CD4-positive, alpha-beta T cell treated with Interleukin-4 for 4 hours (primary cell): ENCODE data around the gene MINDY3.
"Not testable (repeated sequence)": the region's sequence is repeated elsewhere in the genome, so short reads cannot be mapped to it uniquely, and the experiment has no call there.

ENCODE experiments used
- DNase-seq: peaks from one replicate; pipeline ENCODE4 v3.0.0-alpha.2; 2020

The MINDY3 gene

DNA sequence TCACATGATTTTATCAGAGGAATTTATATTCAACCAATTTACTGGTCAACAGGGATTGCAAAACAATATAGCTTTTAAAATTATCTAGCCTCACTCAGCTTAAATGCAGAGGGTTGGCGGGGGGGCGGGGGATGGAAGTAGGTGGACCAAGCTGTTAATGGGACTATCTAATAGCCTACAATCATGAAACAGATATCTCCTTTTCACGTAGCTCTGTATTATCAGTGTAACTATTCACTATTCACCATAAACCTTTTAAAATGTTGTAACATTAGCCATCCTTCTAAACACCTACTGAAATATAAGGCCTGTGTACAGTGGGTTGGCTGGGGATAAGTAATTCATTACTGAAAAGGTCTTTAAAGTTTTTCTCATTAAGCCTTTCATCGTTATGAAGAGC, 56.2 kb downstream of the MINDY3 start:
- DNase-seq: no peak

GRCh38 chr10:15802375-15802949, 57.8 kb downstream of the MINDY3 start:
- no peak for DNase-seq

GRCh38 chr10:15801641-15802040, 58.7 kb downstream of the MINDY3 start:
- no peak for DNase-seq

GRCh38 chr10:15801147-15801546, 59.2 kb downstream of the MINDY3 start:
- DNase-seq: no peak

- DNase-seq: no peak
Observed at GRCh38 chr10:15797346-15797745, 63.0 kb downstream of the MINDY3 start.

- DNase-seq: no peak
Observed at GRCh38 chr10:15796762-15797161, 63.5 kb downstream of the MINDY3 start.

GRCh38 chr10:15796098-15796759, 64.1 kb downstream of the MINDY3 start:
- DNase-seq: no peak

DNA sequence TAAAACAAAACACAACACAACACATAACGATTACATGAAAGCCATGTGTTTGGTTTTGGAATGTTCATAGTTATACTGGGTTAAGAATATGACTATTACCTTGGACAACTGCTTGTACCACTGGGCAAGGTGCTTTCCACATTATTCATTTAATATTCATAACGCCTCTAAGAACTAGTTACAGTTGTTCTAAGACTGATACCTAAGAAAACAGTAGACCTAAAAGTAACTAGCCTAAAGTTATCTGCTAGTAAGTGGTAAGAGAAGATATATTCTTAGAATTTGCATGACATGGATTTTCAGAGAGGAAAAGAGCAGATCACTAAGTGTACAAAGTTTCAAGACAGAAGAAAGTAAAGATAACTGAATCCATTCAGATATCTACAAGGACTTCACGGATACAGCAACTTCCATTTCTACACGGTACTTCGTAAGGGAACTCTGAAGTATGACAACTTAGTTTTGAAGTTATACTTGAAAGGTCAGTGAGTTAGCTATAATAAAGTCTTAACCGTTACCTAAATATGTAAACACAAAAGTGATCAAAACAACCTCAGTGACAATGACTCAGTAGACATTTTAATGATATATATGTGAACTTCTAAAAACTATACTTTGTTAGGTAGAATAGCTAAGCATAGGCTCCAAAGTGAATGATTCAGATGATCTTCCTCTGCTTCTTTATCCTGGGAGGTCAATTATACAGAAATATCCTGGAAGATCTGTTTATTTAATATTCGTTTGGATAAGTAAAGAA, 65.1 kb downstream of the MINDY3 start:
- DNase-seq: no peak

DNA sequence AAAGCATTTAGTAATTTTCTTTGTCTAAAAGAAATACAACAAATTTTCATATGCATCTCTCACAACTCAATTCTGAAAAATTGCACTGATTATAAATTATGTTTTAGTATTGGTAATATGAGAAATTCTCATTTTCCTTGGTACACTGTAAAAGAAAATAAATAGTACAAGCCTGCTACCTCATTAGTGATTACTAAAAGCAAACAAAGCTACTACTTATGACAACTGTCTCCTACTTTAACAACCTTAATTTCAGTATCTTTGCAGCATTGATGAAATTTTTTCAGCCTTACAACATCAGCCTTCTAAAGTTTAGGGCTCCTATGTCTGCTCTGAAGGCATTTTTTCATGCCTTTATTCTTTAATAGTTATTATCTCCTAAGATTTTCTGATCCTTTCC, 65.7 kb downstream of the MINDY3 start:
- no peak for DNase-seq

- DNase-seq: no peak
Observed at GRCh38 chr10:15793664-15794063, 66.6 kb downstream of the MINDY3 start.

- no peak for DNase-seq
Observed at GRCh38 chr10:15792777-15793176, 67.5 kb downstream of the MINDY3 start.

DNA sequence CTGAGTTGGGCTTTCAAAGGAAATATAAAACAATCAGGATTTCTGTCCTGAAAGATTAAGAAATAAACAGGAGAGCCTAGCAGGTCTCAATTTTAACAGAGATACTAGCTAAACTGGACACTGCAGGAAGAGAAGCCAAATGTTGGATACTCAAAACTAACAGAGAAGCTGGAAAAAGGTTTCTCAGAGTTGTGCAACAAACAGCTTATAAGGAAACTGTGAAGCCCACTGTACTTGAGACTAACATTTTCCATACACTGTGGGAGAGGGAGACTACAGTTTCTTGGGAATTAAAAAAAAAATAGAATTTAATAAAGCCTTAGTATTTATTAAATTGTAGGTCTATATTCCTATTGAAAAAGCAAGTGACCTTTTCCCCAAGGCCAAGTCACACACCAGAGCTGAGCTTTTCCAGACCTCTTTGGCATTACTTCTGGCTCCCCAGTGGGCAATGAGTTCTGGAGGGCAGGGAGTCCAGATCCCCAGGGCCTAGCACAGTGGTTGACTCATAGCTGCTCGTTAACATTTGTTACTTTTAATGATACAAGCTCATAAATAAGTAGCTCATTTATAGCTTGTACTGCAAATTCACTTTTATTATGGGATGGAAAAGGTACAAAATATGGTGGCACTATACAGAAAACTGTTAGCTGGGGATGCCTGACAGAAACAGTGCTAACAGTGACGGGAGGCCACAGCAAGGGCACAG, 68.3 kb downstream of the MINDY3 start:
- no peak for DNase-seq

- no peak for DNase-seq
Observed at GRCh38 chr10:15789793-15790525, 70.3 kb downstream of the MINDY3 start.

- no peak for DNase-seq
Observed at GRCh38 chr10:15787426-15787825, 72.9 kb downstream of the MINDY3 start.

GRCh38 chr10:15784662-15785300, 75.5 kb downstream of the MINDY3 start:
- DNase-seq: no peak

DNA sequence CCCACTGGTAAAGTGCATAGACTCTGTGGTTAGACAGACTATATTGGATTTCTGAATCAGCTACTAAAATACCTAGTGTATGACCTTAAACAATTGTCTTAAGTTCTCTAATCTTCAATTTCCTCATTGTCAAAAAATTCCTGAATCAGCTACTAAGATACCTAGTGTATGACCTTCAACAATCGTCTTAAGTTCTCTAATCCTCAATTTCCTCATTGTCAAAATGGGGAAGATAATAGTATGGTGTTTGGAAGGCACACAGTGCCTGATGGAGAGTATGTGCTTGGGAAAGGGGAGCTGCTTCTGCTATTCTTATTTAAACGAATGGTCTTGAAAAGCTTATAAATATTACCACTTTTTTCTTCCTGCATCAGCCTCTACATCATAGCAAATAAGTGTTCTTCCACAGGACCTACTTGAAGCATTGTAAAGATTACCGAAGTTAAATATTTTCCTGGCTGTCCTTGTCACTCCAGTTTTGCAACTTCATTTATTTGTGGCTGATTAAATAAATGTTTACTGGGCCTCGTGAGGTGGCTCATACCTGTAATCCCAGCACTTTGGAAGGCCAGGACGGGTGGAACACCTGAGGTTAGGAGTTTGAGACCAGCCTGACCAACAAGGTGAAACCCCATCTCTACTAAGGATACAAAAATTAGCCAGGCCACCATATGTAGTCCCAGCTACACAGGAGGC, 76.2 kb downstream of the MINDY3 start:
- no peak for DNase-seq

DNA sequence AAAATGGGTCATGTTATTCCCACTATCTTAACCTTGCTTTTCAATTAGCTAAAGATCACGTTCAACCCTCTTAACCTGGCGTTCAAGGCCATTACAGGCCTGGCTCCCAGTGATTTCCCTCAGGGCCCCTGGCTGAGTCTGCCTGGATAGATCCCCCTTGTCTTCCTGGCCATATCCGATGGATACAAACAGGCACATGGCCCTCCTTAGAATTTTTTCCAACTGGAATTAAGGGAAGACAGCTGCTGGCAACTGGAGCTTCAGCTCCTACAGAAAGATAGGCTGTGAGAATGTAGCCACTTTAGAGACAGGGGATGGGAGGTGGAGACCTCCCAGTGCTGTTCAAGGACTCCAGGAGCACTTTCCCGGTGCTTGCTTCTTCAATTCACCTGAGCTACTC, 77.5 kb downstream of the MINDY3 start:
- no peak for DNase-seq

DNA sequence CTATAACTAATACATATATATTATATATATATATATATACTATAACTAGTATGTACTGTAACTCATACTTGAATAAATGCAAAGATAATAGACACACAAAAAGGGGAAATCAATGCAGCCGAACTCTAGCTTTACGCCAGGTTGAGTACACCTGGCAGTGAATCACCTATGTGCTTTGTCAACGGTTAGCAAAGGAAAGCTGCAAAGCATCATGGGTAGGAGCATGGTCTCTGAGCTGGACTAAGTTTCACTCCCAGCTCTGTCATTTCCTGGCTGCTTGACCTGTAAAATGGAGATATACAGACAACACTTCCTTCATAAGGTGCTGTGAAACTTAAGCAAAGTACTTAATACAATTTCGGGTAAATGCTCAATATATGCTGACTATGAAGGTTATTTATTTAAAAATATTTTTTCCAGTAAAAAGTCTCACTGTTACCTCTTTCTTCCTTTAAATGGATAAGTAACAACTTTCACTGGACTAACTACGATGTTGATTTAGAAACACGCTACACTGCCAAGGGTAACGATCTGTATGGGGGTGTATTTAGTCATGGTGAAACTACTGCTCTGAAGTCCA, 78.8 kb downstream of the MINDY3 start:
- no peak for DNase-seq

DNA sequence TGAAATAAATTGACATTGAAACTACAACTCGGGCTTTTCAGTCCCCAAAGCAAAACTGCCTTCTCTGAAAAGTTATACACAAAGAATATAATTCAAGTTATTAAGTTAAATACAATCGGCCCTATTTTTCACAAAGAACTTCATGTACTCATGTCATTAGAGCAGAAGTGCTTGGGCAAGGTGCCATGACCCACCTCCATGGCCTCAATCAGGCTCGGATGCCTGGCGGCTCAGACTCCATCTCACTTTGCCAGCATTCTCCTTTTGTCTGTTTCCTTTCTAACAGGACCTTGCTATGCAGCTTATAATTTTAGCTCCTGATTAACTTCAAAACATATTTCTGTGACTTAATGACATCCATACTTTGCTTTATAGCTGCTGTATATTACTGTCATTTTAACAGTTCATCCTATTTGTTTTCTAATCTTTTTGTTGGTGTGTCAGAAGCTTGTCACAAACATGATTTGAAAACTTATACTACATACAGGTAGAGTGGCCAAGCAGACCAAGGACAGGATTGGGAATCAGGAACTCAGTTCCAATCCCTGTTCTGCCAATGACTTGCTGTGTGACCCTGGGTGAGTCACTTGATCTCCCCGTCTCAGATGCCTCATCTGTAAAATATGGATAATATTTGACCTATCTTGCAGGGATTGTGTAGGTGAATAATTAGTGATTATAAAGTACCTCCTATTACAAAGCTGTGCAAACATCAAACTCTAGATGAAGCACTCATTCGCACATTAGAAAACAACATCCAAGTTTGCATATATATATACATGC, 79.8 kb downstream of the MINDY3 start:
- no peak for DNase-seq

DNA sequence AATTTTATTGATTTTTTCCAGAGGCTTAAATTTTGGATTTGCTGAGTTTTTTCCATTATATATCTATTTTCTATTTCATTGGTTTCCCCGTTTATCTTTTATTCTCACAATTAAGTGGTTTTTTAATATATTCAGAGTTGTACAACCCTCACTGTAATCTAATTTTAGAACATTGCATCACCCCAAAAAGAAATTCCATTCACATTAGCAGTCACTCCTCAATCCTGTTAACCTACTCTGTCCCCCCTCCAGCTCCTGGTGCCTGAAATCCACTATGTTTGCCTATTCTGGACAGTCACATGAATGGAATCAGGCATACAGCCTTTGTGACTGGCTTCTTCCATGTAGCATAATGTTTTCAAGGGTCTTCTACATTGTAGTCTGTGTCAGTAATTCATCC, 84.8 kb downstream of the MINDY3 start:
- DNase-seq: no peak

DNA sequence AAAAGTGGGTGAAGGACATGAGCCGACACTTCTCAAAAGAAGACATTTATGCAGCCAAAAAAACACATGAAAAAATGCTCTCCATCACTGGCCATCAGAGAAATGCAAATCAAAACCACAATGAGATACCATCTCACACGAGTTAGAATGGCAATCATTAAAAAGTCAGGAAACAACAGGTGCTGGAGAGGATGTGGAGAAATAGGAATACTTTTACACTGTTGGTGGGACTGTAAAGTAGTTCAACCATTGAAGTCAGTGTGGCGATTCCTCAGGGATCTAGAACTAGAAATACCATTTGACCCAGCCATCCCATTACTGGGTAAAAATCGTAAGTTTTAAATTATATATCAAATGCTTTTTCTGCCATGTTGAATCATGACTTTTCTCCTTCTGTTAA, 85.8 kb downstream of the MINDY3 start:
- not testable (repeated sequence) for DNase-seq
